ENCODE data around the gene PIKFYVE.
"Not testable (repeated sequence)": the region's sequence is repeated elsewhere in the genome, so short reads cannot be mapped to it uniquely, and the experiment has no call there.

The PIKFYVE gene

GRCh38 chr2:208265801-208266552, at the start of gene PIKFYVE:
PIKFYVE (plus strand) TSS chr2:208266255; CDS start chr2:208271520, 5,265 bp downstream.
- peak; percentile 76 for DNase-seq

GRCh38 chr2:208221873-208222272, 44.2 kb upstream of the PIKFYVE start:
- DNase-seq, result not testable (repeated sequence)

- DNase-seq, result no peak
These were observed 43.7 kb upstream of the PIKFYVE start for GRCh38 chr2:208222351-208222750.

GRCh38 chr2:208224802-208225201, 41.3 kb upstream of the PIKFYVE start:
- DNase-seq, result no peak

- no peak for DNase-seq
These were observed 38.3 kb upstream of the PIKFYVE start for GRCh38 chr2:208227581-208228232.

- no peak for DNase-seq
These were observed 37.6 kb upstream of the PIKFYVE start for GRCh38 chr2:208228476-208228875.

- DNase-seq, result no peak
These were observed 31.3 kb upstream of the PIKFYVE start for GRCh38 chr2:208234786-208235185.

- DNase-seq, result no peak
These were observed 30.2 kb upstream of the PIKFYVE start for GRCh38 chr2:208235860-208236259.

GRCh38 chr2:208239770-208240493, 26.1 kb upstream of the PIKFYVE start:
- no peak for DNase-seq

GRCh38 chr2:208240619-208241209, 25.3 kb upstream of the PIKFYVE start:
- no peak for DNase-seq

GRCh38 chr2:208244422-208244821, 21.6 kb upstream of the PIKFYVE start:
- DNase-seq, result no peak

- no peak for DNase-seq
These were observed 20.3 kb upstream of the PIKFYVE start for GRCh38 chr2:208245746-208246145.

- DNase-seq, result no peak
These were observed 17.5 kb upstream of the PIKFYVE start for GRCh38 chr2:208248601-208249000.

GRCh38 chr2:208249296-208249695, 16.8 kb upstream of the PIKFYVE start:
- no peak for DNase-seq

GRCh38 chr2:208250388-208250787, 15.7 kb upstream of the PIKFYVE start:
- DNase-seq, result no peak

- no peak for DNase-seq
These were observed 15.0 kb upstream of the PIKFYVE start for GRCh38 chr2:208251098-208251497.

- DNase-seq, result no peak
These were observed 13.2 kb upstream of the PIKFYVE start for GRCh38 chr2:208252716-208253492.

- no peak for DNase-seq
These were observed 12.4 kb upstream of the PIKFYVE start for GRCh38 chr2:208253600-208254117.

GRCh38 chr2:208254118-208254870, 11.8 kb upstream of the PIKFYVE start:
- DNase-seq, result peak; percentile 76

- DNase-seq, result peak; percentile 97
These were observed 11.0 kb upstream of the PIKFYVE start, which contains the start of gene IDH1 for GRCh38 chr2:208254871-208255556. IDH1 (minus strand) TSS chr2:208255071; CDS start chr2:208251551, 3,520 bp downstream.

Data from activated CD4-positive, CD25-positive, alpha-beta regulatory T cell treated with anti-CD3 and anti-CD28 coated beads, Interleukin-2, amount 50 U/mL, for 72 hours (primary cell).